Measurements from ENCODE around the gene MAPRE3.

Gene MAPRE3

GRCh38 chr2:27006602-27007415, 36.4 kb downstream of the MAPRE3 start:
- in situ Hi-C loops (cut with HindIII; ENCODE audit: low pct_ligation_motif_present, low sequenced_read_pairs): no loop called here
- no peaks in the 10 kb centered on the region for H3K27me3 ChIP-seq (replicated peaks)
- DNase-seq: no peak
- H3K36me3 ChIP-seq (replicated peaks): no peaks in the 10 kb centered on the region
- H3K4me3 ChIP-seq (ENCODE audit: low read depth, low read length): no peak overlapping the region
- no peak for TF ChIP-seq CTCF (IDR thresholded peaks at IDR 0.05; ENCODE audit: low read depth, low read length, missing control alignments)
- no peak overlapping the region for H3K27ac ChIP-seq

- no peak overlapping the region for H3K27ac ChIP-seq
- H3K36me3 ChIP-seq (replicated peaks): no peaks in the 10 kb centered on the region
- no peak overlapping the region for H3K4me3 ChIP-seq (ENCODE audit: low read depth, low read length)
- H3K27me3 ChIP-seq (replicated peaks): no peaks in the 10 kb centered on the region
- no peak for DNase-seq
- in situ Hi-C loops (cut with HindIII; ENCODE audit: low pct_ligation_motif_present, low sequenced_read_pairs): no loop called here
- TF ChIP-seq CTCF (IDR thresholded peaks at IDR 0.05; ENCODE audit: low read depth, low read length, missing control alignments): no peak
These were observed 37.3 kb downstream of the MAPRE3 start for GRCh38 chr2:27007416-27008374.

GRCh38 chr2:27008678-27009077, 38.2 kb downstream of the MAPRE3 start:
- H3K27me3 ChIP-seq (replicated peaks): no peaks in the 10 kb centered on the region
- no peaks in the 10 kb centered on the region for H3K36me3 ChIP-seq (replicated peaks)
- no peak for DNase-seq
- in situ Hi-C loops (cut with HindIII; ENCODE audit: low pct_ligation_motif_present, low sequenced_read_pairs): no loop called here
- H3K4me3 ChIP-seq (ENCODE audit: low read depth, low read length): no peak overlapping the region
- no peak for TF ChIP-seq CTCF (IDR thresholded peaks at IDR 0.05; ENCODE audit: low read depth, low read length, missing control alignments)
- H3K27ac ChIP-seq: no peak overlapping the region

- DNase-seq: no peak
- in situ Hi-C loops (cut with HindIII; ENCODE audit: low pct_ligation_motif_present, low sequenced_read_pairs): no loop called here
- no peak overlapping the region for H3K27ac ChIP-seq
- no peaks in the 10 kb centered on the region for H3K27me3 ChIP-seq (replicated peaks)
- no peak for TF ChIP-seq CTCF (IDR thresholded peaks at IDR 0.05; ENCODE audit: low read depth, low read length, missing control alignments)
- no peak overlapping the region for H3K4me3 ChIP-seq (ENCODE audit: low read depth, low read length)
- no peaks in the 10 kb centered on the region for H3K36me3 ChIP-seq (replicated peaks)
These were observed 38.6 kb downstream of the MAPRE3 start for GRCh38 chr2:27009083-27009482.

GRCh38 chr2:27009716-27010115, 39.3 kb downstream of the MAPRE3 start:
- Histone ChIP-seq H3K36me3 (replicated peaks) (no peaks in the 10 kb centered on the region), H3K4me3 (ENCODE audit: low read depth, low read length) (no peak overlapping the region), H3K27me3 (replicated peaks) (no peaks in the 10 kb centered on the region), H3K27ac (no peak overlapping the region)
- no peak for DNase-seq
- in situ Hi-C loops (cut with HindIII; ENCODE audit: low pct_ligation_motif_present, low sequenced_read_pairs): no loop called here
- TF ChIP-seq CTCF (IDR thresholded peaks at IDR 0.05; ENCODE audit: low read depth, low read length, missing control alignments): no peak

Measured in brain microvascular endothelial cell (primary cell).